ENCODE measurements around the gene NOP56.

The NOP56 gene

DNA sequence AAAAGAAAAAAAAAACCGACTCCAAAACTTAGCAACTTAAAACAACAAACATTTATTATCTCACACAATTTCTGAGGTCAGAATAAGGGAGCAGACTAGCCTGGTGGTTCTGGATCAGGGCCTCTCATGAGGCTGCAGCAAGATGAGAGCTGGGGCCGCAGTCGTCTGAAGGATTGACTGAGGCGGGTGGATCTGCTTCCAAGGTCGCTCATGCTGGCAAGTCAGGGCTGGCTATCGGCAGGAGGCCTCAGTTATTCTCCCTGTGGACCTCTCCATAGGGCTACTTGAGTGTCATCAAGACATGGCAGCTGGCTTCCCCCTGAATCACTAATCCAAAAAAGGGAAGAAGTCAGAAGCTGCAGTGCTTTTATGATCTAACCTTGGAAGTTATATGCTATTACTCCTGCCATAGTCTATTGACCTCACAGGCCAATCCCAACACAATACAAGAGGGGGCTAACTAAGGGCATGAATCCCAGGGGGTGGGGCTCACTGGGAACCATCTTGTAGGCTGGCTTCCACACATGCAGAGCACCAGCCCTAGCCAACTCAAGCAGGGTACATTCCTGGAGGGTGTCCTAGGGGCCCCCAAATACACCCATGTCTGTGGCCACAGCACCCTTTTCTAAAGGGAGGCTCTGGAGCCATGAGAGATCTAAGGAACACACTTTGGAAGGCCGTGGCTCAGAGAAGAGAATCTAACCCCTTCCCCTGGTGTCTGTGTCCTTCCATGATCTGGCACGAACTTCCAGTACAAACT is 51.5 kb downstream of the NOP56 start:
- no peak for DNase-seq (ENCODE audit: low spot score)

DNA sequence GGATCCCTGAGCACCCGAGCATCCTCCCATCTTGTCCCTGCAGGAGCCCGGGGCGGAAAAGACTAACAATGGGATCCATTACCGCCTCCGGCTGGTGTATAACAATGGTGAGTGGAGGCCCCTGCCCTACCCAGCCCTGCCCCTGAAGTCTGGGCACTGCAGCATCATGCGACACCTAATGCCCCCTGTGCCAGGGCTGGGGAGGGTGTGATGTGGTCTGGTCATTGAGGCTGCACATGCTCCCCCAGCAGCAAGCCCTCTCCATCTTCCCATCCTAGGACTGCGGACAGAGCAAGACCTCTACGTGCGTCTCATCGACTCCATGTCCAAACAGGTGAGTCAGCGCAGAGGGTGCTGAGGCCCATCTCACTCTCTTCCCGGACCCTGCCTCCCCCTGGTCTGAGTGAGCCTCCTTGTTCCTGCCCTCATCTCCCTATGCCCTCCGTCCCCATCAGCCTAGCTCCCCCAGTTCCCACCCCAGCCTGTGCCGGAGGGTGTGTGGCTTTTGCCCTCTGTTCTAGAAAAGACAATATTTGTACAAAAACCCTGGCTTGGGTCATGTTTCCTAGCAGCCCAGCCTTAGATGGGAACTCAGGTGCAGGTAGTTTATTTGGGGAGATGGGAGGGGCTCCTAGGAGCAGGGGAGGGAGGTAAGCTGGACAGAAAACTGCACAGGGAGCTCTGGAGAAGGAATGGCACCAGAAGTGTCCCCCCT is 53.7 kb downstream of the NOP56 start:
- no peak for DNase-seq (ENCODE audit: low spot score)

DNA sequence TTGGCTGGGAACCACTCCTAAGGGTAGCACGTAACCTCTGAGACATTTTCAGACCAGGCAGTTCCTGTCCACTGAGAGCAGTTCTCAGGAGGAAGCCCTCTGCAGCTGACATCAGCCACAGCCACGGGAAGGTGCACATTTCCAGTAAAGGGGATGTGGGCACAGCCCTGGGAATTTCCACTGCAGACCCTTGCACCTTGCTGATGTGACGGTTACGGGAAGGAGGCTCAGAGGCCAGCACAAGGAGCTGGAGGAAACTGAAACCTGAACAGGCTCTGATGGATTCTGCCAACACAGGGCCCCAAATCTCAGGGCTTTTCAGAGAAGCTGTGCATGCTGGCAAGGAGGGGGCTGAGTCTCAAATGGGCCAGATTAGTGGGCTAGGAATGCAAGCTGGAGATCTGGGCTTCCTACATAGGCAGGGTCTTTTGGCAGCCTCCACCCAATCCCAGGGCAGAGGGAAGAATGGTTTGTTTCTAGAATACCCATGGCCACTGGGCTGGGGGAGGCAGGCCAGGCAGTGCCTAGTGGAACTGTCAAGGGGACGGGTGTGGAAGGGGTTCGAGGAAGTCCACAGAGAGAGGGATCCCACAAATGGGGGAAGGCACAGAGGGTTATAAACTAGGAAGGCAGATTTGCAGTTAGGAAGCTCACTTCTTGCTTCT is 54.4 kb downstream of the NOP56 start:
- no peak for DNase-seq (ENCODE audit: low spot score)

DNA sequence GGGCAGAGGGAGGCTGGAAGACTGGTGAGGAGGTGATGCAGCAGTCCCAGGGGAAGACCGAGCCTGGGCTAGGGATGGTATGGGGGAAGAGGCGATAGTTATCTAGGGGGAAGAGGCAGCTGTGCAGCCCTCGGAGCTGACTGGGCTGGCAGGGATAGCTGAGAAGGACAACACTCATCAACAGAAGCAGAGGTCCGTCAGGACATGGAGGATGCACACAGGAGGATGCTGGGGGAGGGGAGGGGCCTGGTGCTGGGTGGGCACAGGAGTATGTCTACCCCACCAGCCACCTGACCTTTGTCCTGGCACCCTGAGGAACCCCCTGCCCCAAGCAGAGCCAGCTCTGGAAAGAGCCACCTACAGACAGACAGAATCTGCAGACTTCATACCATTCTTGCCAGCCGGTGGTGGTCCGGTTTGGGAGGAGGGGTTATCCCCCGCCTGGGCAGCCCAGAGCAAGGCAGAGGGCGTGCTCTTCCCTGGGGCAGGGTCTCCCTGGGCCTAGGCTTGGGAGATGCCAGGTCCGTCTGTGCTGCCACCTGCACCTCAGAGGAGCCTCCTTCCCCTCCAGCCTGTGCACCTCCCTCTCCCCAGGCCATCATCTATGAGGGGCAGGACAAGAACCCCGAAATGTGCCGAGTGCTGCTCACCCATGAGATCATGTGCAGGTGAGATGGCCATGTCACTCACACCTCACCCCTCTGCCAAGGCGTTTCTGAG is 55.1 kb downstream of the NOP56 start:
- no peak for DNase-seq (ENCODE audit: low spot score)

All from CD4-positive, alpha-beta T cell treated with Interleukin-15 for 4 hours (primary cell).